Thyroid gland (tissue), 4 donors: Measurements from ENCODE around the gene TSPAN10.

Experiments used
- CTCF ChIP-seq, 6 experiments: fragments of 200-600 bp in 3 of 6; fragments of 450-650 bp in 3 of 6; sonication (generic) in 3 of 6; IDR thresholded peaks; one replicate each; pipeline ENCODE4 v1.5.1; 2016 to 2019; ENCODE audit warnings: antibody characterized with exemption in 6 of 6, mild to moderate bottlenecking in 2 of 6, inconsistent platforms in 1 of 6, moderate library complexity in 1 of 6
- POLR2A ChIP-seq, 2 donors: fragments of 450-650 bp; IDR thresholded peaks; one replicate each; pipeline ENCODE4 v1.6.1; 2017; ENCODE audit warnings: antibody characterized with exemption in 2 of 2, mild to moderate bottlenecking in 2 of 2, moderate library complexity in 1 of 2

GRCh38 chr17:81599719-81600486 is 37.1 kb upstream of the TSPAN10 start:
- TF ChIP-seq POLR2A (IDR thresholded peaks at IDR 0.05) = no peak
- no peak for TF ChIP-seq CTCF (IDR thresholded peaks at IDR 0.05)
